ENCODE measurements around the gene TSPAN18. TPM values are rescaled to one million over a fixed set of nuclear protein-coding genes. Genes with fewer than 3 reads are reported as not detected.

Gene TSPAN18
- polyA plus RNA-seq, 1 of the 3 experiments (the other 2 are of a cell fraction) = 0.72 TPM

DNA sequence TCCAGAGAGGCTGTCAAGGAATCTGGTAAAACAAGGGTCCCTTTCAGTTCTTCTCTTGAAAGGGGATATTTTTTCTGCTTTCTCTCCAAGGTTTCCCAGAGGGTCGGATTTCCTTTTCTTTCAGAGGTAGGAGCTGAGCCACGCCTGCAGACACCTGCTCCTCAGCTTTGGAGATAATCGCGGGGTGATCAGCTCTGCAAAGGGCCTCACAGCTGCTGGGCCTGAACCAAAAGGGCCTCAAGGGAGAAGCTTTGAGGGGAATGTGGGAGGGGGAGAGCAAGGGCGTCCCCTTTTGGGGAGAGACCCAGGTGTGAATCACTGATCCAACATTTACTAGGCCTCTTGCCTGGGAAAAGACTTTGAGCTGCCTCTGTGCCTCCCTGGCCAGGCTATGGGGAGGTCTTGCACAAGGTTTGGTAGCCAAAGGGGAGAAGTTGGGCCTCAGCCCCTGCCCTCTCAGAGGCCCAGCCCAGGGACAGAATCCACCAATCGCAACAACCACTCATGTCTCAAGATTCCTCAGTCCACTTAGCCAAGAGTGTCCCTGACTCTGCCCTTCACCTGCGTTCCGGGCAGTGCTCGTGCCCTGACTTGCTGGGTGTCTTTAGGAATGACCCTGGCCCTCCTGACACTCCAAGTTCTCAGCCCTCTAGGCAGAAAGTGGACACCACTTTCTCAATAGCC lies 237.9 kb downstream of the TSPAN18 start:
- H4K20me1 ChIP-seq (ENCODE audit: insufficient read depth) = no peaks in the 10 kb centered on the region
- POLR2A ChIA-PET = no interaction called here
- H3K9me3 ChIP-seq = no peaks in the 10 kb centered on the region
- no peaks in the 10 kb centered on the region for H3K36me3 ChIP-seq (replicated peaks in 1 of 2; ENCODE audit: control insufficient read depth in 1 of 2, insufficient read depth in 2 of 2, low read length in 1 of 2)
- no peak for TF ChIP-seq TAF1 (IDR thresholded peaks at IDR 0.05; ENCODE audit: borderline replicate concordance, low read depth, low read length)
- TF ChIP-seq TCF12 (IDR thresholded peaks at IDR 0.05) = no peak
- no peak for TF ChIP-seq EZH2phosphoT487 (IDR thresholded peaks at IDR 0.05; ENCODE audit: borderline replicate concordance, low read depth)
- TF ChIP-seq, protein P1, sequence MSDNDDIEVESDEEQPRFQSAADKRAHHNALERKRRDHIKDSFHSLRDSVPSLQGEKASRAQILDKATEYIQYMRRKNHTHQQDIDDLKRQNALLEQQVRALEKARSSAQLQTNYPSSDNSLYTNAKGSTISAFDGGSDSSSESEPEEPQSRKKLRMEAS (IDR thresholded peaks at IDR 0.05; ENCODE audit: low read depth) = no peak
- TF ChIP-seq SIN3A (IDR thresholded peaks at IDR 0.05; ENCODE audit: borderline replicate concordance, low read depth, low read length) = no peak
- no peak for TF ChIP-seq ELF1 (IDR thresholded peaks at IDR 0.05)
- TF ChIP-seq NFIC (IDR thresholded peaks at IDR 0.05; ENCODE audit: borderline replicate concordance) = no peak
- no peak for TF ChIP-seq YY1 (IDR thresholded peaks at IDR 0.05; ENCODE audit: low read depth)
- TF ChIP-seq, protein P2, sequence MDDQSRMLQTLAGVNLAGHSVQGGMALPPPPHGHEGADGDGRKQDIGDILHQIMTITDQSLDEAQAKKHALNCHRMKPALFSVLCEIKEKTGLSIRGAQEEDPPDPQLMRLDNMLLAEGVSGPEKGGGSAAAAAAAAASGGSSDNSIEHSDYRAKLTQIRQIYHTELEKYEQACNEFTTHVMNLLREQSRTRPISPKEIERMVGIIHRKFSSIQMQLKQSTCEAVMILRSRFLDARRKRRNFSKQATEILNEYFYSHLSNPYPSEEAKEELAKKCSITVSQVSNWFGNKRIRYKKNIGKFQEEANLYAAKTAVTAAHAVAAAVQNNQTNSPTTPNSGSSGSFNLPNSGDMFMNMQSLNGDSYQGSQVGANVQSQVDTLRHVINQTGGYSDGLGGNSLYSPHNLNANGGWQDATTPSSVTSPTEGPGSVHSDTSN (IDR thresholded peaks at IDR 0.05) = no peak
- no peak for TF ChIP-seq CHD2 (IDR thresholded peaks at IDR 0.05; ENCODE audit: low read length, partially characterized antibody)
- TF ChIP-seq, protein P3, sequence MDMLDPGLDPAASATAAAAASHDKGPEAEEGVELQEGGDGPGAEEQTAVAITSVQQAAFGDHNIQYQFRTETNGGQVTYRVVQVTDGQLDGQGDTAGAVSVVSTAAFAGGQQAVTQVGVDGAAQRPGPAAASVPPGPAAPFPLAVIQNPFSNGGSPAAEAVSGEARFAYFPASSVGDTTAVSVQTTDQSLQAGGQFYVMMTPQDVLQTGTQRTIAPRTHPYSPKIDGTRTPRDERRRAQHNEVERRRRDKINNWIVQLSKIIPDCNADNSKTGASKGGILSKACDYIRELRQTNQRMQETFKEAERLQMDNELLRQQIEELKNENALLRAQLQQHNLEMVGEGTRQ (IDR thresholded peaks at IDR 0.05; ENCODE audit: borderline replicate concordance, low read depth, low read length) = no peak
- no peak overlapping the region for H3K4me3 ChIP-seq (ENCODE audit: low read depth in 2 of 2, low read length in 1 of 2)
- no peaks in the 10 kb centered on the region for H3K79me2 ChIP-seq (ENCODE audit: insufficient read depth)
- CTCF ChIA-PET = interaction anchor here (1.0 to 5.6 kb wide), 4 partner anchors 12 to 139 kb away, joined by 3 to 35 read pairs (median 6); no protein-coding TSS in a partner anchor
- WGBS (ENCODE audit: low lambda C conversion rate) = 79% methylated on average over 9 of the region's 9 CpGs
- H3F3A ChIP-seq (replicated peaks; ENCODE audit: insufficient read depth) = no peaks in the 10 kb centered on the region
- no peaks in the 10 kb centered on the region for H3K9me2 ChIP-seq
- no peak overlapping the region for H3K27ac ChIP-seq (ENCODE audit: low read depth in 2 of 2, low read length in 1 of 2)
- H3K4me2 ChIP-seq = no peak overlapping the region
- DNase-seq = no peak
- H3K4me1 ChIP-seq (ENCODE audit: control insufficient read depth in 1 of 2, insufficient read depth in 2 of 2, low read depth in 1 of 2, low read length in 1 of 2) = no peaks in the 10 kb centered on the region; a peak in 1 of 4 replicates
- H3K27me3 ChIP-seq (ENCODE audit: insufficient read depth) = peaks cover 6% of the 10 kb centered on the region; the same call in 1 of the 2 replicates
- no peak overlapping the region for H3K9ac ChIP-seq
- no peak overlapping the region for H2AFZ ChIP-seq (ENCODE audit: low read depth)

DNA sequence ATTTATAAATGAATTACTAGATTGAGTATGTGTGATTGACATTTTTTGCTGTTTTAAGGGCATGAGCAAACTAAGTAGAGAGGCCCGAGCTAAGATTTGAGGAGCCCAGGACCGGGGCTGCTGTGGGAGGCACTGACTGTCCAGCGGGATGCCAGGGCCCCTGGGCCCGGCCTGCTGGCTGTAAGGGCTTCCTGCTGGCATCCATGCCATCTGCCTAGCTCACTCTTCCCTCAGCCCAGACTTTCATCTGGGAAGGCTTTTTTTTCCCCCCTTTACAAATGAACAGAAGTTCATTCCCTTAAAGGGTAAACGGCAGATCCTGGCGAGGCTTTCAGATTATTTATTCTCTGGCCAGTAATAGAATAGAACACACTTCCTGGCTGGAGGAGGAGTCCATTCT lies 239.9 kb downstream of the TSPAN18 start:
- Histone ChIP-seq H3K4me2 (no peak overlapping the region), H3K9me3 (no peaks in the 10 kb centered on the region), H3K36me3 (replicated peaks in 1 of 2; ENCODE audit: control insufficient read depth in 1 of 2, insufficient read depth in 2 of 2, low read length in 1 of 2) (no peaks in the 10 kb centered on the region), H4K20me1 (ENCODE audit: insufficient read depth) (no peaks in the 10 kb centered on the region), H3K4me3 (ENCODE audit: low read depth in 2 of 2, low read length in 1 of 2) (no peak overlapping the region), H3K9ac (no peak overlapping the region), H3F3A (replicated peaks; ENCODE audit: insufficient read depth) (no peaks in the 10 kb centered on the region), H3K27ac (ENCODE audit: low read depth in 2 of 2, low read length in 1 of 2) (no peak overlapping the region), H2AFZ (ENCODE audit: low read depth) (no peak overlapping the region), H3K4me1 (ENCODE audit: control insufficient read depth in 1 of 2, insufficient read depth in 2 of 2, low read depth in 1 of 2, low read length in 1 of 2) (no peaks in the 10 kb centered on the region; a peak in 1 of 4 replicates), H3K9me2 (no peaks in the 10 kb centered on the region), H3K79me2 (ENCODE audit: insufficient read depth) (no peaks in the 10 kb centered on the region), H3K27me3 (ENCODE audit: insufficient read depth) (peaks cover 6% of the 10 kb centered on the region; the same call in 1 of the 2 replicates)
- DNase-seq = no peak
- ChIA-PET CTCF (interaction anchor here (0.9 to 5.6 kb wide), 6 partner anchors 13 to 137 kb away, joined by 3 to 35 read pairs (median 4); no protein-coding TSS in a partner anchor), POLR2A (no interaction called here)
- 61% methylated on average over 6 of the region's 6 CpGs for WGBS (ENCODE audit: low lambda C conversion rate)
- TF ChIP-seq NRF1 (IDR thresholded peaks at IDR 0.05; ENCODE audit: low read depth, low read length) (no peak), ELF1 (IDR thresholded peaks at IDR 0.05) (no peak), TAF1 (IDR thresholded peaks at IDR 0.05; ENCODE audit: borderline replicate concordance, low read depth, low read length) (no peak), EZH2phosphoT487 (IDR thresholded peaks at IDR 0.05; ENCODE audit: borderline replicate concordance, low read depth) (no peak), JUND (IDR thresholded peaks at IDR 0.05) (no peak), YY1 (IDR thresholded peaks at IDR 0.05; ENCODE audit: low read depth) (no peak), SIN3A (IDR thresholded peaks at IDR 0.05; ENCODE audit: borderline replicate concordance, low read depth, low read length) (no peak), FOXM1 (IDR thresholded peaks at IDR 0.05; ENCODE audit: low read depth) (no peak), FOSL2 (IDR thresholded peaks at IDR 0.05; ENCODE audit: borderline replicate concordance, low read depth) (no peak), NFIC (IDR thresholded peaks at IDR 0.05; ENCODE audit: borderline replicate concordance) (no peak), GATA2 (CRISPR knock-in tag; IDR thresholded peaks at IDR 0.05) (no peak)
- TF ChIP-seq, protein P1 (IDR thresholded peaks at IDR 0.05; ENCODE audit: low read depth) = no peak
- TF ChIP-seq, protein P3 (IDR thresholded peaks at IDR 0.05; ENCODE audit: borderline replicate concordance, low read depth, low read length) = no peak
- TF ChIP-seq, protein P4, sequence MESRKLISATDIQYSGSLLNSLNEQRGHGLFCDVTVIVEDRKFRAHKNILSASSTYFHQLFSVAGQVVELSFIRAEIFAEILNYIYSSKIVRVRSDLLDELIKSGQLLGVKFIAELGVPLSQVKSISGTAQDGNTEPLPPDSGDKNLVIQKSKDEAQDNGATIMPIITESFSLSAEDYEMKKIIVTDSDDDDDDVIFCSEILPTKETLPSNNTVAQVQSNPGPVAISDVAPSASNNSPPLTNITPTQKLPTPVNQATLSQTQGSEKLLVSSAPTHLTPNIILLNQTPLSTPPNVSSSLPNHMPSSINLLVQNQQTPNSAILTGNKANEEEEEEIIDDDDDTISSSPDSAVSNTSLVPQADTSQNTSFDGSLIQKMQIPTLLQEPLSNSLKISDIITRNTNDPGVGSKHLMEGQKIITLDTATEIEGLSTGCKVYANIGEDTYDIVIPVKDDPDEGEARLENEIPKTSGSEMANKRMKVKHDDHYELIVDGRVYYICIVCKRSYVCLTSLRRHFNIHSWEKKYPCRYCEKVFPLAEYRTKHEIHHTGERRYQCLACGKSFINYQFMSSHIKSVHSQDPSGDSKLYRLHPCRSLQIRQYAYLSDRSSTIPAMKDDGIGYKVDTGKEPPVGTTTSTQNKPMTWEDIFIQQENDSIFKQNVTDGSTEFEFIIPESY (IDR thresholded peaks at IDR 0.05; ENCODE audit: borderline replicate concordance, low read depth) = no peak
- TF ChIP-seq, protein P5, sequence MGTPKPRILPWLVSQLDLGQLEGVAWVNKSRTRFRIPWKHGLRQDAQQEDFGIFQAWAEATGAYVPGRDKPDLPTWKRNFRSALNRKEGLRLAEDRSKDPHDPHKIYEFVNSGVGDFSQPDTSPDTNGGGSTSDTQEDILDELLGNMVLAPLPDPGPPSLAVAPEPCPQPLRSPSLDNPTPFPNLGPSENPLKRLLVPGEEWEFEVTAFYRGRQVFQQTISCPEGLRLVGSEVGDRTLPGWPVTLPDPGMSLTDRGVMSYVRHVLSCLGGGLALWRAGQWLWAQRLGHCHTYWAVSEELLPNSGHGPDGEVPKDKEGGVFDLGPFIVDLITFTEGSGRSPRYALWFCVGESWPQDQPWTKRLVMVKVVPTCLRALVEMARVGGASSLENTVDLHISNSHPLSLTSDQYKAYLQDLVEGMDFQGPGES (IDR thresholded peaks at IDR 0.05; ENCODE audit: low read depth, low read length) = no peak
